ENCODE data around the gene KSR1. TPM values are rescaled to one million over a fixed set of nuclear protein-coding genes. Genes with fewer than 3 reads are reported as not detected.

Gene KSR1
- total and polyA plus RNA-seq, 10 of the 15 experiments (the other 5 are each of a cell fraction or from before 2014, with no cell fraction given) = 0.97 to 66.6 (median 22.9) TPM

DNA sequence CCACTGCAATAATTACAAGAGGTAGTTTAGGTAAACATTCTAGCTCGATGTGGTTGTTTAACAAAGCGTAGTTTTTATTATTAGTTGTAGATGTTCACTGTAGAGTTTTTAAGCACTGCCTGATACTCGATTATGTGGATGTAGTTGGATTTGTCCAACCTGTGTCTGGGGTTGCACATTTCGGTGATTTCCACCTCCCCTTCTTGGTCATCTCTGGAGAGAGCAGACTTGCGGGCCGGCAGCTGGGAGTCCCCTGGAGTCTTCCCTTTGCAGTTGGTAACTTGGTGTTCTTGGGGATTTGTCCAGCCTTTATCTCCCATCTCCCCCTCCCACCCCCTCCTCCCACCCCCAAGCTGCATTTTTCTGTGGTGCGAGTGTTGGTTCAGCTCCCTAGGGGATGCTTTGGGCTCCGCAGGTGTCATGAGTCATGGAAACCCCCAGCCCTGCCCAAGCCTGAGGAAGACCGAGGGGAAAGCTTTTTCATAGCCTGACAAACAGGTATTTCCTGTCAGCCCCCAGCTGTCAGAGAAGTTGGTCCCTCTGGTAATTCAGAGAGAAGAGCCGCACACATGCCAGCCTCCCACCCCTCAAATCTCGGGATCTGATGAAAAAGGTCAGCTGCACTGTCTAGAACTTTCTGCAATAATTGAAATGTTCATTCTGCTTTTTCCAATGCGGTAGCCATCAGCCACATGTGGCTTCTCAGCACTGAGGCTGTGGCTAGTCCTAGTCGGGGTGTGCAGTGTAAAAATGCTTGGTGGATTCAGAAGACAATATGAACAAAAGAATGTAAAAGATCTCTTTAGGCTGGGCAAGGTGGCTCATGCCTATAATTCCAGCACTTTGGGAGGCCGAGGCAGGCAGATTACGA lies 50.3 kb downstream of the KSR1 start (continued):
- no peak for TF ChIP-seq MYB (IDR thresholded peaks at IDR 0.05; ENCODE audit: borderline replicate concordance, low read depth, low read length)
- no peak for TF ChIP-seq HDAC6 (IDR thresholded peaks at IDR 0.05; ENCODE audit: unreplicated experiment)
- TF ChIP-seq ZSCAN29 (IDR thresholded peaks at IDR 0.05) = no peak
- TF ChIP-seq RAD51 (IDR thresholded peaks at IDR 0.05) = no peak
- TF ChIP-seq, protein P1, sequence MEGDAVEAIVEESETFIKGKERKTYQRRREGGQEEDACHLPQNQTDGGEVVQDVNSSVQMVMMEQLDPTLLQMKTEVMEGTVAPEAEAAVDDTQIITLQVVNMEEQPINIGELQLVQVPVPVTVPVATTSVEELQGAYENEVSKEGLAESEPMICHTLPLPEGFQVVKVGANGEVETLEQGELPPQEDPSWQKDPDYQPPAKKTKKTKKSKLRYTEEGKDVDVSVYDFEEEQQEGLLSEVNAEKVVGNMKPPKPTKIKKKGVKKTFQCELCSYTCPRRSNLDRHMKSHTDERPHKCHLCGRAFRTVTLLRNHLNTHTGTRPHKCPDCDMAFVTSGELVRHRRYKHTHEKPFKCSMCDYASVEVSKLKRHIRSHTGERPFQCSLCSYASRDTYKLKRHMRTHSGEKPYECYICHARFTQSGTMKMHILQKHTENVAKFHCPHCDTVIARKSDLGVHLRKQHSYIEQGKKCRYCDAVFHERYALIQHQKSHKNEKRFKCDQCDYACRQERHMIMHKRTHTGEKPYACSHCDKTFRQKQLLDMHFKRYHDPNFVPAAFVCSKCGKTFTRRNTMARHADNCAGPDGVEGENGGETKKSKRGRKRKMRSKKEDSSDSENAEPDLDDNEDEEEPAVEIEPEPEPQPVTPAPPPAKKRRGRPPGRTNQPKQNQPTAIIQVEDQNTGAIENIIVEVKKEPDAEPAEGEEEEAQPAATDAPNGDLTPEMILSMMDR (IDR thresholded peaks at IDR 0.05 in 2 of 3, conservative IDR thresholded peaks at IDR 0.05 in 1 of 3; ENCODE audit: control insufficient read depth in 2 of 3, extremely low read depth in 1 of 3, insufficient read depth in 1 of 3, low read depth in 3 of 3, low read length in 3 of 3) = no peak
- no peak for TF ChIP-seq STAT1 (conservative IDR thresholded peaks at IDR 0.05)
- TF ChIP-seq, protein P2, sequence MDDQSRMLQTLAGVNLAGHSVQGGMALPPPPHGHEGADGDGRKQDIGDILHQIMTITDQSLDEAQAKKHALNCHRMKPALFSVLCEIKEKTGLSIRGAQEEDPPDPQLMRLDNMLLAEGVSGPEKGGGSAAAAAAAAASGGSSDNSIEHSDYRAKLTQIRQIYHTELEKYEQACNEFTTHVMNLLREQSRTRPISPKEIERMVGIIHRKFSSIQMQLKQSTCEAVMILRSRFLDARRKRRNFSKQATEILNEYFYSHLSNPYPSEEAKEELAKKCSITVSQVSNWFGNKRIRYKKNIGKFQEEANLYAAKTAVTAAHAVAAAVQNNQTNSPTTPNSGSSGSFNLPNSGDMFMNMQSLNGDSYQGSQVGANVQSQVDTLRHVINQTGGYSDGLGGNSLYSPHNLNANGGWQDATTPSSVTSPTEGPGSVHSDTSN (IDR thresholded peaks at IDR 0.05; ENCODE audit: insufficient replicate concordance, low read depth, low read length) = peak; percentile 49
- no peak for TF ChIP-seq SUZ12 (IDR thresholded peaks at IDR 0.05; ENCODE audit: unreplicated experiment)
- TF ChIP-seq, protein P3, sequence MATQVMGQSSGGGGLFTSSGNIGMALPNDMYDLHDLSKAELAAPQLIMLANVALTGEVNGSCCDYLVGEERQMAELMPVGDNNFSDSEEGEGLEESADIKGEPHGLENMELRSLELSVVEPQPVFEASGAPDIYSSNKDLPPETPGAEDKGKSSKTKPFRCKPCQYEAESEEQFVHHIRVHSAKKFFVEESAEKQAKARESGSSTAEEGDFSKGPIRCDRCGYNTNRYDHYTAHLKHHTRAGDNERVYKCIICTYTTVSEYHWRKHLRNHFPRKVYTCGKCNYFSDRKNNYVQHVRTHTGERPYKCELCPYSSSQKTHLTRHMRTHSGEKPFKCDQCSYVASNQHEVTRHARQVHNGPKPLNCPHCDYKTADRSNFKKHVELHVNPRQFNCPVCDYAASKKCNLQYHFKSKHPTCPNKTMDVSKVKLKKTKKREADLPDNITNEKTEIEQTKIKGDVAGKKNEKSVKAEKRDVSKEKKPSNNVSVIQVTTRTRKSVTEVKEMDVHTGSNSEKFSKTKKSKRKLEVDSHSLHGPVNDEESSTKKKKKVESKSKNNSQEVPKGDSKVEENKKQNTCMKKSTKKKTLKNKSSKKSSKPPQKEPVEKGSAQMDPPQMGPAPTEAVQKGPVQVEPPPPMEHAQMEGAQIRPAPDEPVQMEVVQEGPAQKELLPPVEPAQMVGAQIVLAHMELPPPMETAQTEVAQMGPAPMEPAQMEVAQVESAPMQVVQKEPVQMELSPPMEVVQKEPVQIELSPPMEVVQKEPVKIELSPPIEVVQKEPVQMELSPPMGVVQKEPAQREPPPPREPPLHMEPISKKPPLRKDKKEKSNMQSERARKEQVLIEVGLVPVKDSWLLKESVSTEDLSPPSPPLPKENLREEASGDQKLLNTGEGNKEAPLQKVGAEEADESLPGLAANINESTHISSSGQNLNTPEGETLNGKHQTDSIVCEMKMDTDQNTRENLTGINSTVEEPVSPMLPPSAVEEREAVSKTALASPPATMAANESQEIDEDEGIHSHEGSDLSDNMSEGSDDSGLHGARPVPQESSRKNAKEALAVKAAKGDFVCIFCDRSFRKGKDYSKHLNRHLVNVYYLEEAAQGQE (IDR thresholded peaks at IDR 0.05; ENCODE audit: low read depth, low read length) = no peak
- TF ChIP-seq TBL1XR1 (IDR thresholded peaks at IDR 0.05; ENCODE audit: low read depth, low read length) = no peak
- TF ChIP-seq PAX8 (IDR thresholded peaks at IDR 0.05) = no peak
- TF ChIP-seq, protein P4, sequence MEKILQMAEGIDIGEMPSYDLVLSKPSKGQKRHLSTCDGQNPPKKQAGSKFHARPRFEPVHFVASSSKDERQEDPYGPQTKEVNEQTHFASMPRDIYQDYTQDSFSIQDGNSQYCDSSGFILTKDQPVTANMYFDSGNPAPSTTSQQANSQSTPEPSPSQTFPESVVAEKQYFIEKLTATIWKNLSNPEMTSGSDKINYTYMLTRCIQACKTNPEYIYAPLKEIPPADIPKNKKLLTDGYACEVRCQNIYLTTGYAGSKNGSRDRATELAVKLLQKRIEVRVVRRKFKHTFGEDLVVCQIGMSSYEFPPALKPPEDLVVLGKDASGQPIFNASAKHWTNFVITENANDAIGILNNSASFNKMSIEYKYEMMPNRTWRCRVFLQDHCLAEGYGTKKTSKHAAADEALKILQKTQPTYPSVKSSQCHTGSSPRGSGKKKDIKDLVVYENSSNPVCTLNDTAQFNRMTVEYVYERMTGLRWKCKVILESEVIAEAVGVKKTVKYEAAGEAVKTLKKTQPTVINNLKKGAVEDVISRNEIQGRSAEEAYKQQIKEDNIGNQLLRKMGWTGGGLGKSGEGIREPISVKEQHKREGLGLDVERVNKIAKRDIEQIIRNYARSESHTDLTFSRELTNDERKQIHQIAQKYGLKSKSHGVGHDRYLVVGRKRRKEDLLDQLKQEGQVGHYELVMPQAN (conservative IDR thresholded peaks at IDR 0.05) = no peak; the same call in 1 of the 2 replicates
- TF ChIP-seq JUND (IDR thresholded peaks at IDR 0.05; ENCODE audit: low read depth, low read length) = no peak
- no peak for TF ChIP-seq WRNIP1 (IDR thresholded peaks at IDR 0.05; ENCODE audit: borderline replicate concordance, low read depth, low read length)
- TF ChIP-seq HCFC1 (IDR thresholded peaks at IDR 0.05; ENCODE audit: low read length) = no peak
- TF ChIP-seq, protein P5, sequence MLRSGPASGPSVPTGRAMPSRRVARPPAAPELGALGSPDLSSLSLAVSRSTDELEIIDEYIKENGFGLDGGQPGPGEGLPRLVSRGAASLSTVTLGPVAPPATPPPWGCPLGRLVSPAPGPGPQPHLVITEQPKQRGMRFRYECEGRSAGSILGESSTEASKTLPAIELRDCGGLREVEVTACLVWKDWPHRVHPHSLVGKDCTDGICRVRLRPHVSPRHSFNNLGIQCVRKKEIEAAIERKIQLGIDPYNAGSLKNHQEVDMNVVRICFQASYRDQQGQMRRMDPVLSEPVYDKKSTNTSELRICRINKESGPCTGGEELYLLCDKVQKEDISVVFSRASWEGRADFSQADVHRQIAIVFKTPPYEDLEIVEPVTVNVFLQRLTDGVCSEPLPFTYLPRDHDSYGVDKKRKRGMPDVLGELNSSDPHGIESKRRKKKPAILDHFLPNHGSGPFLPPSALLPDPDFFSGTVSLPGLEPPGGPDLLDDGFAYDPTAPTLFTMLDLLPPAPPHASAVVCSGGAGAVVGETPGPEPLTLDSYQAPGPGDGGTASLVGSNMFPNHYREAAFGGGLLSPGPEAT (IDR thresholded peaks at IDR 0.05; ENCODE audit: low read depth) = peak; percentile 92
- 0 out of 2 replicates have a peak, but pooled peaks have one; percentile 16 for TF ChIP-seq MEF2A (IDR thresholded peaks at IDR 0.05; ENCODE audit: insufficient read depth, low read depth, low read length)

All from GM12878 (cell line).